CD4-positive, alpha-beta T cell (primary cell): ENCODE results near the gene ANTXR1. TPM values are rescaled to one million over a fixed set of nuclear protein-coding genes. Genes with fewer than 3 reads are reported as not detected.

ENCODE experiments used
- ATAC-seq: fragments of 200-7000 bp; cut with Tn5 transposase; one replicate; pipeline ENCODE4 v1.10.0; 2022; ENCODE audit warnings: mild to moderate bottlenecking; ENCODE audit not compliant: poor library complexity
- CTCF ChIA-PET: fragments of 350-600 bp; sonication (Branson Sonifier 250); formaldehyde crosslinking; loops from one replicate; lab custom pipeline; 2021; ENCODE audit warnings: antibody characterized with exemption, inconsistent platforms; lab: Charles Lee
- POLR2A ChIA-PET: fragments of 350-600 bp; sonication (Branson Sonifier 250); formaldehyde crosslinking; loops from one replicate; lab custom pipeline; 2021; ENCODE audit warnings: antibody characterized with exemption, inconsistent platforms; lab: Charles Lee
- DNase-seq, 14 experiments: peaks; one replicate each; pipeline ENCODE4 v3.0.0-alpha.2; 2013 to 2020; ENCODE audit warnings: mixed read lengths in 2 of 14
- H3K27ac ChIP-seq, 2 donors: one replicate each; pipeline versions ENCODE4 v1.5.1 to v1.7.0; 2013; ENCODE audit warnings: low read length in 2 of 2, low read depth in 1 of 2, mild to moderate bottlenecking in 1 of 2
- H3K27me3 ChIP-seq, 2 experiments: 1 replicate in 1 of 2; 2 replicates in 1 of 2; pipeline versions ENCODE4 v1.6.1 to v1.7.0; 2013; ENCODE audit warnings: low read length in 2 of 2, control low read depth in 1 of 2, mild to moderate bottlenecking in 1 of 2, moderate library complexity in 1 of 2; ENCODE audit not compliant: insufficient read depth in 2 of 2, control insufficient read depth in 1 of 2
- H3K36me3 ChIP-seq: one replicate; pipeline ENCODE4 v1.6.1; 2013; ENCODE audit warnings: low read length, control low read depth; ENCODE audit not compliant: insufficient read depth
- H3K4me1 ChIP-seq: one replicate; pipeline ENCODE4 v1.6.1; 2013; ENCODE audit warnings: low read length, control low read depth; ENCODE audit not compliant: insufficient read depth
- H3K4me3 ChIP-seq: one replicate; pipeline ENCODE4 v1.5.1; 2013; ENCODE audit warnings: mild to moderate bottlenecking, low read length, moderate library complexity
- H3K9me3 ChIP-seq, 2 experiments: 1 replicate in 1 of 2; 2 replicates in 1 of 2; pipeline versions ENCODE4 v1.6.1 to v1.7.0; 2013; ENCODE audit warnings: low read length in 2 of 2, mild to moderate bottlenecking in 2 of 2, control low read depth in 1 of 2, moderate library complexity in 1 of 2; ENCODE audit not compliant: control insufficient read depth in 1 of 2, insufficient read depth in 1 of 2
- H3K27ac Mint-ChIP-seq: one replicate; pipeline ENCODE4 v1.8.0; 2020; ENCODE audit warnings: mixed read lengths
- H3K27me3 Mint-ChIP-seq: one replicate; pipeline ENCODE4 v1.8.0; 2021; ENCODE audit warnings: mixed read lengths
- H3K36me3 Mint-ChIP-seq: one replicate; pipeline ENCODE4 v1.8.0; 2021; ENCODE audit warnings: low read depth, mixed read lengths
- H3K4me1 Mint-ChIP-seq: one replicate; pipeline ENCODE4 v1.8.0; 2021; ENCODE audit warnings: low read depth, mixed read lengths
- H3K4me3 Mint-ChIP-seq: one replicate; pipeline ENCODE4 v1.8.0; 2020; ENCODE audit warnings: mild to moderate bottlenecking, mixed read lengths
- H3K9me3 Mint-ChIP-seq: one replicate; pipeline ENCODE4 v1.8.0; 2020; ENCODE audit warnings: mixed read lengths
- CTCF ChIP-seq: fragments of 200-600 bp; IDR thresholded peaks from one replicate; pipeline ENCODE4 v1.8.0; 2022; ENCODE audit warnings: antibody characterized with exemption, mild to moderate bottlenecking
- intact Hi-C, 2 experiments: fragments of 100-400 bp; cut with DNase I in 1 of 2; cut with micrococcal nuclease in 1 of 2; formaldehyde crosslinking; loops; one replicate each; pipeline versions ENCODE4 v1.15.1 to v1.9.0; 2023 to 2025; cut with DNase I, micrococcal nuclease
- total RNA-seq, 174 experiments: library from RNA in 2 of 174; stranded (reverse) in 2 of 174; gene quantifications; one replicate each; pipeline ENCODE4 v1.2.3 and lab custom pipeline; 2021 to 2026

ANTXR1 gene
- total RNA-seq, 2 experiments from 2014 or later, result not detected

- Histone ChIP-seq H3K4me3 (no peak overlapping the region), H3K36me3 (no peaks in the 10 kb centered on the region), H3K4me1 (no peaks in the 10 kb centered on the region), H3K9me3 (no peaks in the 10 kb centered on the region), H3K27ac (no peak overlapping the region), H3K27me3 (peaks cover 0 to 10% of the 10 kb centered on the region in 2 experiments)
- TF ChIP-seq CTCF, result no peak
- Mint-ChIP-seq H3K27ac (no peak overlapping the region), H3K36me3 (no peaks in the 10 kb centered on the region), H3K9me3 (no peaks in the 10 kb centered on the region), H3K4me1 (no peaks in the 10 kb centered on the region), H3K4me3 (no peak overlapping the region), H3K27me3 (peaks cover 18% of the 10 kb centered on the region)
- DNase-seq, result no peak
- ChIA-PET CTCF (no interaction called here), POLR2A (no interaction called here)
- intact Hi-C loops, result loop anchor here in 1 of 2 experiments (5.0 kb wide), 1 partner anchor 280 kb away; no protein-coding TSS in a partner anchor
- no peak for ATAC-seq
Observed at GRCh38 chr2:69026691-69027459, 13.9 kb downstream of the ANTXR1 start.

- Histone ChIP-seq H3K9me3 (no peaks in the 10 kb centered on the region), H3K27ac (no peak overlapping the region), H3K27me3 (peaks cover 0 to 8% of the 10 kb centered on the region in 2 experiments), H3K36me3 (no peaks in the 10 kb centered on the region), H3K4me1 (no peaks in the 10 kb centered on the region), H3K4me3 (no peak overlapping the region)
- Mint-ChIP-seq H3K4me3 (no peak overlapping the region), H3K27me3 (peaks cover 20% of the 10 kb centered on the region), H3K4me1 (no peaks in the 10 kb centered on the region), H3K36me3 (no peaks in the 10 kb centered on the region), H3K9me3 (no peaks in the 10 kb centered on the region), H3K27ac (no peak overlapping the region)
- ChIA-PET CTCF (no interaction called here), POLR2A (no interaction called here)
- ATAC-seq (no peak), DNase-seq (no peak)
- intact Hi-C loops, result no loop called here
- no peak for TF ChIP-seq CTCF
Observed at GRCh38 chr2:69030800-69031428, 17.9 kb downstream of the ANTXR1 start.

- Mint-ChIP-seq H3K4me1 (no peaks in the 10 kb centered on the region), H3K36me3 (no peaks in the 10 kb centered on the region), H3K27ac (no peak overlapping the region), H3K27me3 (peaks cover 14% of the 10 kb centered on the region), H3K4me3 (no peak overlapping the region), H3K9me3 (no peaks in the 10 kb centered on the region)
- DNase-seq, result no peak
- Histone ChIP-seq H3K27ac (no peak overlapping the region), H3K9me3 (no peaks in the 10 kb centered on the region), H3K27me3 (peaks cover 0 to 8% of the 10 kb centered on the region in 2 experiments), H3K4me1 (no peaks in the 10 kb centered on the region), H3K4me3 (no peak overlapping the region), H3K36me3 (no peaks in the 10 kb centered on the region)
- no peak for TF ChIP-seq CTCF
- ChIA-PET POLR2A (no interaction called here), CTCF (no interaction called here)
- no peak for ATAC-seq
- intact Hi-C loops, result no loop called here
Observed at GRCh38 chr2:69031466-69031865, 18.5 kb downstream of the ANTXR1 start.
